ENCODE measurements around the gene MYO1D. TPM values are rescaled to one million over a fixed set of nuclear protein-coding genes. Genes with fewer than 3 reads are reported as not detected.
A peak's percentile ranks its signal among the peaks of the same experiment; 100 is the strongest.

MYO1D gene
- polyA plus RNA-seq, 4 donors: 62.9 to 80.1 (median 73.6) TPM

DNA sequence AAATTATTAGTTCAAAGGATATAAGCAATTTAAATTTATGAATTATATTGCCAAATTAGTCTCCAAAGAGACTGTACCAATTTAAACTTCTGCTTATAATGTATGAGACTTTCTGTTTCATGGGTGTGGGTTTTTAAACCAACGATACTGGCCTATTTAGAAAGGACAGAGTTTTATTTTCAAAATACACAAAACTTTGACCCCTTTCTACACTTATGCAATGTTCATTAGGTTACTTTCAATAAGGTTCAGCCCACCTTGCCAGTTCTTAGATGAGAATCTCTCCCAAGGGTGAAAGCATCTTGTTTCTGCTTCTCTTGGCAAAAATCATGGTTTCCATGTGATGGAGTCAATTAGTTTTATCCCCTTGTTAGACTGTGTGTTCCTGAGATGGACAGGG is 84.7 kb downstream of the MYO1D start:
- Histone ChIP-seq H3K4me3 (ENCODE audit: low read depth in 1 of 3, low read length in 3 of 3) (no peak overlapping the region), H3K27me3 (ENCODE audit: control insufficient read depth in 3 of 3, insufficient read depth in 3 of 3, low read length in 3 of 3) (no peaks in the 10 kb centered on the region), H3K4me1 (ENCODE audit: control insufficient read depth in 3 of 3, insufficient read depth in 2 of 3, low read depth in 1 of 3, low read length in 2 of 3) (peaks cover 3 to 22% (median 5%) of the 10 kb centered on the region in 3 donors), H3K27ac (ENCODE audit: low read depth in 1 of 3, low read length in 2 of 3) (peak overlapping the region in 1 of 3 donors; percentile 35), H3K9me3 (ENCODE audit: control insufficient read depth in 2 of 2, insufficient read depth in 1 of 2, low read depth in 1 of 2, low read length in 1 of 2) (no peaks in the 10 kb centered on the region), H3K36me3 (ENCODE audit: control insufficient read depth in 3 of 3, insufficient read depth in 2 of 3, low read depth in 1 of 3, low read length in 3 of 3) (peaks cover 0 to 2% (median 0%) of the 10 kb centered on the region in 3 donors)
- peak; percentile 21 to 52 for DNase-seq
- no peak for FAIRE-seq
- 14 to 53% (median 34%) methylated on average over 1 of the region's 1 CpG for WGBS, 3 donors

- no peak overlapping the region for H3K4me3 ChIP-seq (ENCODE audit: low read depth in 1 of 3, low read length in 3 of 3)
- WGBS, 3 donors: 95 to 100% (median 95%) methylated on average over 3 of the region's 3 CpGs
- no peak for FAIRE-seq
- no peak overlapping the region for H3K27ac ChIP-seq (ENCODE audit: low read depth in 1 of 3, low read length in 2 of 3)
- DNase-seq: no peak
- no peaks in the 10 kb centered on the region for H3K27me3 ChIP-seq (ENCODE audit: control insufficient read depth in 3 of 3, insufficient read depth in 3 of 3, low read length in 3 of 3)
- peaks cover 0 to 3% (median 0%) of the 10 kb centered on the region in 3 donors for H3K36me3 ChIP-seq (ENCODE audit: control insufficient read depth in 3 of 3, insufficient read depth in 2 of 3, low read depth in 1 of 3, low read length in 3 of 3)
- peaks cover 0 to 3% (median 0%) of the 10 kb centered on the region in 3 donors for H3K4me1 ChIP-seq (ENCODE audit: control insufficient read depth in 3 of 3, insufficient read depth in 2 of 3, low read depth in 1 of 3, low read length in 2 of 3)
- H3K9me3 ChIP-seq (ENCODE audit: control insufficient read depth in 2 of 2, insufficient read depth in 1 of 2, low read depth in 1 of 2, low read length in 1 of 2): no peaks in the 10 kb centered on the region
Observed at GRCh38 chr17:32786169-32786568, 90.8 kb downstream of the MYO1D start.

GRCh38 chr17:32784113-32784512 is 92.8 kb downstream of the MYO1D start:
- FAIRE-seq (no peak), DNase-seq (peak in 1 of 2 donors; percentile 12)
- H3K27me3 ChIP-seq (ENCODE audit: control insufficient read depth in 3 of 3, insufficient read depth in 3 of 3, low read length in 3 of 3): no peaks in the 10 kb centered on the region
- peak overlapping the region in 2 of 3 donors; percentile 3 to 5 for H3K27ac ChIP-seq (ENCODE audit: low read depth in 1 of 3, low read length in 2 of 3)
- peaks cover 0 to 3% (median 2%) of the 10 kb centered on the region in 3 donors for H3K36me3 ChIP-seq (ENCODE audit: control insufficient read depth in 3 of 3, insufficient read depth in 2 of 3, low read depth in 1 of 3, low read length in 3 of 3)
- H3K9me3 ChIP-seq (ENCODE audit: control insufficient read depth in 2 of 2, insufficient read depth in 1 of 2, low read depth in 1 of 2, low read length in 1 of 2): no peaks in the 10 kb centered on the region
- peaks cover 0 to 3% (median 0%) of the 10 kb centered on the region in 3 donors for H3K4me1 ChIP-seq (ENCODE audit: control insufficient read depth in 3 of 3, insufficient read depth in 2 of 3, low read depth in 1 of 3, low read length in 2 of 3)
- WGBS, 3 donors: 69 to 82% (median 77%) methylated on average over 3 of the region's 3 CpGs
- H3K4me3 ChIP-seq (ENCODE audit: low read depth in 1 of 3, low read length in 3 of 3): no peak overlapping the region

DNA sequence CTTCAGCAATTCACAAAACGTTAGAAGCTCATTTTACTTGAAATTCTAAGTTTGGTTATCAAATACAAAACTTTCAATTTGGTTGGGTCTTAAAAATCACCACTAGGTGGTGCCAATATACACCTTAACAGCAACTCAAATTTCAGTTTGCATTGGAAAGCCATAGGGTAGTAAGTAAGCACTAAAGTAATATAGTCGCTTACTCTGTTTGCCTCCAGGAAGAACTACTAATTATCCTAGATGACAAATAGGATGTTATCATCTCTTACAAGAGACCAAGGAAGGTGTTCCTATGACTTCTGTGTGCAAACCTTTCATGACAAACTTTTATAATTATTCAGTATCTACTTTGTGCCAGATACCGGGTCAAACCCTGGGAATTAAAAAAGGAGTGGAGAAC is 93.3 kb downstream of the MYO1D start:
- H3K27me3 ChIP-seq (ENCODE audit: control insufficient read depth in 3 of 3, insufficient read depth in 3 of 3, low read length in 3 of 3): no peaks in the 10 kb centered on the region
- H3K36me3 ChIP-seq (ENCODE audit: control insufficient read depth in 3 of 3, insufficient read depth in 2 of 3, low read depth in 1 of 3, low read length in 3 of 3): peaks cover 0 to 3% (median 2%) of the 10 kb centered on the region in 3 donors
- peaks cover 0 to 3% (median 0%) of the 10 kb centered on the region in 3 donors for H3K4me1 ChIP-seq (ENCODE audit: control insufficient read depth in 3 of 3, insufficient read depth in 2 of 3, low read depth in 1 of 3, low read length in 2 of 3)
- DNase-seq: peak; percentile 74 to 77
- WGBS, 3 donors: 2 to 21% (median 3%) methylated on average over 3 of the region's 3 CpGs
- H3K27ac ChIP-seq (ENCODE audit: low read depth in 1 of 3, low read length in 2 of 3): peak overlapping the region in 2 of 3 donors; percentile 3 to 5
- FAIRE-seq: peak; percentile 90
- H3K4me3 ChIP-seq (ENCODE audit: low read depth in 1 of 3, low read length in 3 of 3): no peak overlapping the region
- H3K9me3 ChIP-seq (ENCODE audit: control insufficient read depth in 2 of 2, insufficient read depth in 1 of 2, low read depth in 1 of 2, low read length in 1 of 2): no peaks in the 10 kb centered on the region

DNA sequence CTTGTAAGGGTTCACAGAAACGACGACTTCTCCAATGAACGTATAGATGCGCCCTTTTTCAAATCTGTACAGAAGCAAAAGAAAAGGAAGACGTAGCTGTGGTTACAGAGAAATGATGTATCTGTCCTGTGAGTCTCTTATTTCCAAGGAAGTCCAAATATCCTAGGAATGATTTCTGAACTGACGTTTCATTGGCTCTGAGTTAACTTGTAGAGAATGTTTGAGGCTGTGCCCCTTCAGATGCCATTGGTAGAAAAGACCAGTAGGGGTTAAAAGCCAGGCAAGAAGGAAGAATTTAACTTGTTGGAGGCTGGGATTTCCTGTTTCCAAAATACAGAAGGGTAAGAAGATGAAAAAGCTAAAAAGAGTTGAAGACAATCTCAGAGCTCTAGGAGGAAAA is 96.2 kb downstream of the MYO1D start:
- no peak for FAIRE-seq
- Histone ChIP-seq H3K27me3 (ENCODE audit: control insufficient read depth in 3 of 3, insufficient read depth in 3 of 3, low read length in 3 of 3) (no peaks in the 10 kb centered on the region), H3K27ac (ENCODE audit: low read depth in 1 of 3, low read length in 2 of 3) (no peak overlapping the region), H3K9me3 (ENCODE audit: control insufficient read depth in 2 of 2, insufficient read depth in 1 of 2, low read depth in 1 of 2, low read length in 1 of 2) (no peaks in the 10 kb centered on the region), H3K4me3 (ENCODE audit: low read depth in 1 of 3, low read length in 3 of 3) (no peak overlapping the region), H3K36me3 (ENCODE audit: control insufficient read depth in 3 of 3, insufficient read depth in 2 of 3, low read depth in 1 of 3, low read length in 3 of 3) (peaks cover 0 to 3% (median 2%) of the 10 kb centered on the region in 3 donors), H3K4me1 (ENCODE audit: control insufficient read depth in 3 of 3, insufficient read depth in 2 of 3, low read depth in 1 of 3, low read length in 2 of 3) (peaks cover 0 to 3% (median 0%) of the 10 kb centered on the region in 3 donors)
- no peak for DNase-seq
- 88 to 92% (median 92%) methylated on average over 6 of the region's 6 CpGs for WGBS, 3 donors

- Histone ChIP-seq H3K27me3 (ENCODE audit: control insufficient read depth in 3 of 3, insufficient read depth in 3 of 3, low read length in 3 of 3) (no peaks in the 10 kb centered on the region), H3K36me3 (ENCODE audit: control insufficient read depth in 3 of 3, insufficient read depth in 2 of 3, low read depth in 1 of 3, low read length in 3 of 3) (peaks cover 0 to 6% (median 2%) of the 10 kb centered on the region in 3 donors), H3K9me3 (ENCODE audit: control insufficient read depth in 2 of 2, insufficient read depth in 1 of 2, low read depth in 1 of 2, low read length in 1 of 2) (no peaks in the 10 kb centered on the region), H3K27ac (ENCODE audit: low read depth in 1 of 3, low read length in 2 of 3) (no peak overlapping the region), H3K4me3 (ENCODE audit: low read depth in 1 of 3, low read length in 3 of 3) (no peak overlapping the region), H3K4me1 (ENCODE audit: control insufficient read depth in 3 of 3, insufficient read depth in 2 of 3, low read depth in 1 of 3, low read length in 2 of 3) (no peaks in the 10 kb centered on the region)
- DNase-seq: no peak
- no peak for FAIRE-seq
Observed at GRCh38 chr17:32777922-32778321, 99.0 kb downstream of the MYO1D start.

- no peak overlapping the region for H3K27ac ChIP-seq (ENCODE audit: low read depth in 1 of 3, low read length in 2 of 3)
- 96 to 98% (median 98%) methylated on average over 14 of the region's 14 CpGs for WGBS, 3 donors
Observed at GRCh38 chr17:32777436-32777835, 99.5 kb downstream of the MYO1D start.

GRCh38 chr17:32774695-32775084 is 102.2 kb downstream of the MYO1D start:
- DNase-seq (no peak), FAIRE-seq (no peak)
- Histone ChIP-seq H3K4me3 (ENCODE audit: low read depth in 1 of 3, low read length in 3 of 3) (no peak overlapping the region), H3K4me1 (ENCODE audit: control insufficient read depth in 3 of 3, insufficient read depth in 2 of 3, low read depth in 1 of 3, low read length in 2 of 3) (no peaks in the 10 kb centered on the region), H3K9me3 (ENCODE audit: control insufficient read depth in 2 of 2, insufficient read depth in 1 of 2, low read depth in 1 of 2, low read length in 1 of 2) (no peaks in the 10 kb centered on the region), H3K27ac (ENCODE audit: low read depth in 1 of 3, low read length in 2 of 3) (no peak overlapping the region), H3K27me3 (ENCODE audit: control insufficient read depth in 3 of 3, insufficient read depth in 3 of 3, low read length in 3 of 3) (no peaks in the 10 kb centered on the region), H3K36me3 (ENCODE audit: control insufficient read depth in 3 of 3, insufficient read depth in 2 of 3, low read depth in 1 of 3, low read length in 3 of 3) (peaks cover 0 to 9% (median 3%) of the 10 kb centered on the region in 3 donors)
- WGBS, 3 donors: 78 to 85% (median 83%) methylated on average over 2 of the region's 2 CpGs

More at GRCh38 chr17:32777436-32777835, 99.5 kb downstream of the MYO1D start:
- Histone ChIP-seq H3K36me3 (ENCODE audit: control insufficient read depth in 3 of 3, insufficient read depth in 2 of 3, low read depth in 1 of 3, low read length in 3 of 3) (peaks cover 0 to 8% (median 4%) of the 10 kb centered on the region in 3 donors), H3K4me1 (ENCODE audit: control insufficient read depth in 3 of 3, insufficient read depth in 2 of 3, low read depth in 1 of 3, low read length in 2 of 3) (no peaks in the 10 kb centered on the region), H3K9me3 (ENCODE audit: control insufficient read depth in 2 of 2, insufficient read depth in 1 of 2, low read depth in 1 of 2, low read length in 1 of 2) (no peaks in the 10 kb centered on the region), H3K4me3 (ENCODE audit: low read depth in 1 of 3, low read length in 3 of 3) (no peak overlapping the region), H3K27me3 (ENCODE audit: control insufficient read depth in 3 of 3, insufficient read depth in 3 of 3, low read length in 3 of 3) (no peaks in the 10 kb centered on the region)
- DNase-seq (no peak), FAIRE-seq (no peak)

Measured in small intestine (tissue), 7 donors.